UCSD-AML1 (cell line): ENCODE data around the gene YPEL2.

Experiments
- DNase-seq: peaks from one replicate; lab custom pipeline; 2025; ENCODE audit not compliant: unreplicated experiment; lab: John Stamatoyannopoulos, UW

YPEL2 gene

GRCh38 chr17:59330053-59330942, 1.2 kb upstream of the YPEL2 start:
- DNase-seq, result no peak

- DNase-seq, result peak; percentile 35
These were observed 684 bp downstream of the YPEL2 start for GRCh38 chr17:59331929-59332748.

- no peak for DNase-seq
These were observed 1.4 kb downstream of the YPEL2 start for GRCh38 chr17:59332749-59333377.

GRCh38 chr17:59333836-59334235, 2.4 kb downstream of the YPEL2 start:
- DNase-seq, result no peak

GRCh38 chr17:59335685-59336084, 4.2 kb downstream of the YPEL2 start:
- DNase-seq, result no peak

- DNase-seq, result no peak
These were observed 6.4 kb downstream of the YPEL2 start for GRCh38 chr17:59337741-59338299.

GRCh38 chr17:59338498-59338897, 7.0 kb downstream of the YPEL2 start:
- DNase-seq, result no peak

GRCh38 chr17:59341922-59342321, 10.5 kb downstream of the YPEL2 start:
- DNase-seq, result no peak

- DNase-seq, result no peak
These were observed 11.3 kb downstream of the YPEL2 start for GRCh38 chr17:59342681-59343131.

GRCh38 chr17:59345476-59345875, 14.0 kb downstream of the YPEL2 start:
- no peak for DNase-seq

- no peak for DNase-seq
These were observed 14.9 kb downstream of the YPEL2 start for GRCh38 chr17:59346341-59346740.

- no peak for DNase-seq
These were observed 15.5 kb downstream of the YPEL2 start for GRCh38 chr17:59346876-59347407.

GRCh38 chr17:59347975-59348391, 16.5 kb downstream of the YPEL2 start:
- DNase-seq, result no peak

- no peak for DNase-seq
These were observed 17.7 kb downstream of the YPEL2 start for GRCh38 chr17:59349178-59349577.

GRCh38 chr17:59353106-59353854, 21.8 kb downstream of the YPEL2 start:
- DNase-seq, result no peak

GRCh38 chr17:59353936-59354755, 22.7 kb downstream of the YPEL2 start:
- DNase-seq, result no peak

- no peak for DNase-seq
These were observed 23.7 kb downstream of the YPEL2 start for GRCh38 chr17:59355030-59355701.

- DNase-seq, result no peak
These were observed 24.4 kb downstream of the YPEL2 start for GRCh38 chr17:59355702-59356325.
